ENCODE measurements around the gene NXN. TPM values are rescaled to one million over a fixed set of nuclear protein-coding genes. Genes with fewer than 3 reads are reported as not detected.
"Not testable (repeated sequence)": the region's sequence is repeated elsewhere in the genome, so short reads cannot be mapped to it uniquely, and the experiment has no call there.

The NXN gene
- total RNA-seq, 1 donor from 2014 or later, result 78.3 TPM

DNA sequence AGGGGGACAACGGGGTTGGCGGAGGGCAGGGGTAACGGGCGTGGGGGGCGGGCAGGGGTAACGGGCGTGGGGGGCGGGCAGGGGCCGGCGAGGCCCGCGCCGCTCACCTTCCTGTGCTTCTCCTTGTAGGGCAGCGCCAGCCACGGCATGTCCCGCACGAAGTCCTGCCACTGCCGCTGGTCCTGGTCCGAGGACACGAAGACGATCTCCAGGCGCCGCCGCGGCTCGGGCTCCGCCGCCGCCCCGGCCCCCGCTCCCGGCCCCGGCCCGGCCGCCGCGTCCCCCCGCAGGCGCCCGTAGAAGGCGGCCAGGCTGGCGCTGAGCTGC lies 401 bp downstream of the NXN start:
- DNase-seq (ENCODE audit: low spot score), result no peak

DNA sequence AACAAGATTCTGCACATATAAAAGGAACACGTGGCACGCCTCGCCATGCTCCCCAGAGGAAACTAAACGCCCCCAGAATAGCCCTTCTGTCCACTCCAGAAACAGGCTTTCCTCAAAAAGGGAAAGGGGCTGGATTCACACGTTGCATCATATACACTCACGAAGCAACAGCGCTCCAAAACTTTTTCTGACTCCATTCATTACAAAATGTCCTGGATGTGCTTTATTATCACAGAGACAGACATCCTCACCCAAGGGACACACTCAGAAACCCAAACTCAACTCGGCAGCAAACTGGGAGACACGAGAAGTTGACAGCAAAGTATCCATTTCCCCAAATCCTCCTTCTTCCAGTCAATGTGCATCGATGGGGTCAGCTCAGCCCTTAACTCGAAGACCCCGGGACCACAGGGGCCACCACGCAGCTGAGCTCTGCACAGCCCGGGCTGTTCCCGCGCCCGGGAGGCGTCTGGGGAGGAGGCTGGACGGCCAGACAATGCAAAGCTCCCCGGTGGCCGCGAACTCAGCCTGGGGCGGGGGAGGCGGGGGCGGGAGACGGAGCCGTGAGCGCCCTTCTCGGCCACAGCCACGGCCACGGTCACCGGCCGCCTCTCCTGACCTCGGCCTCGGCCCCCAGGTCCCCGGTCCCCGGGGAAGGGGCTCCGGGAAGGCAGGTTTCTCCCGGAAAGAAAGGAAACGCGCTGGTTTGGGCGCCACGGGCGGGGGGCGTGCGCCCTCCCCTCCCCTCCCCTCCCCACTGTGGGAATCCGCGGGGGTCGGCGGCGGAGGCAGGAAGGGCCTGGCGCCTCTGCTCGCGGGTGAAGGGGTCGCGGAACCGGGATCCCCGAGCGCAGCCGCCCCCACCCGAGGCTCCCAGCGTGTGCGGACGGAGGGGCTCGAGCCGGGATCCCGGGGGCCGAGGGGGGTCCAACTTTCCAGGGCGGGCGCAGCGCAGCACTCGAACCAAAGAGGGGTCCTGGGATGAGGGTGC lies 1.2 kb downstream of the NXN start:
- DNase-seq (ENCODE audit: low spot score), result no peak

DNA sequence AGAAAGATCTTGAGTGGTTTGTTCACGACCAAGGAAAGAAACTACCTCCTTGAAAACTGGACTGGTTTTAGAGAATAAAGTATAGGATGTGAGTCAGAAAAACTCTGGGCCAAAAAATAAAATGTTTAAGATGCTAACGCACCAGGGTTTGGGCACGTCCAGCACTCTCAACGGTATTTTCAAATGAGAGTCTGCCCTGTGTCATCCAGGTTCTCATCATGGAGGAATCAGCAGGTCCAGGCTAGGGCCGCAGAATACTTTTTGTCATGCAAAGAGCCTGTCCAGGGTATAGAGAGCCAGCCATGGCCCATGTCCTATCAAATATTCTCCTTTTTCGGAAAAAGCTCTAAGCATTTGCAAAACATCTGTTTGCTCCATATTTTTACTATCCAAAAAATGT lies 2.4 kb downstream of the NXN start:
- DNase-seq (ENCODE audit: low spot score), result no peak

DNA sequence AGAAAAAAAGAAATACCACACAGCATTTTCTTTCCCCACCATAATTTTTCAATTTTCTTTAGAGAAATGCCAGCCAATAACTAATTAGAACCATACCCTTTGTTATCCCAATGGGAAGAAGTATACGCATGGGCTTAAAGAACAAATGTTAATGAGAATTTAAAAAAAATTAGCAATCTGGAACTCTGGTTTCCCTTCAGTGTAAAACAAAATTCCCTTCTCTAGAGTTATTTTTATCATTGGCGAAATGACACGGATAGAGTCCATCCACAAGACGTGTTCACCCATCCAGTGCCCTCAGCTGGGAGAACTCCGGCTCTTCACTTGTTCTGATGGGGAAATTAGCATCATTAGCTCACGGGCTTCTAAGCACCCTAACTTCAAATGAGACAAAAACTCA lies 3.3 kb downstream of the NXN start:
- DNase-seq (ENCODE audit: low spot score), result no peak

DNA sequence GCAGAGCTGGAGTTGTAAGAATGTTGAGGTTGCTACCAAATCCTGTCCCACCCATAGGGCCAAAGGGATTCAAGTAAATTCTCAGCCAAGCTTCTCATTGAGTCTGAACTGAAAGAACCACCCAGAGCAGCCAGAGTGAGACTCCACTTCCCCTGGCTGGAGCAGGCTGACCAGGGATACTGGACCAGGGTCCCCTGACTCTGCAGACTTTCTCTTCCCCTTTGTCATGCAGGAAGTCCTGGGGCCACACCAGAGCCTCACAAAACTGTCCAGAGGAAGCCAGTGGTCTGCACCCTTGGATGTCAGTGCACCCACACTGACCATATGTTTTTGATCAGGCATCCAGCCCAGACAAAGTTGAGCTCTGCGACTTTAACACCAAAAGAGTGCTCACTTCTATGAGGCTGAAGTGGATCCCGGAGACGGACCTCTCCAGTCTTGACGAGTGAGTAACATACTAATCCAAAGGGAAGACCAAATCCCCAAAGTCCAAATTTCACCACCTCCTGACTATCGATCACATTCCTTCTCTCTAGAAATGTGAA lies 4.1 kb downstream of the NXN start:
- no peak for DNase-seq (ENCODE audit: low spot score)

DNA sequence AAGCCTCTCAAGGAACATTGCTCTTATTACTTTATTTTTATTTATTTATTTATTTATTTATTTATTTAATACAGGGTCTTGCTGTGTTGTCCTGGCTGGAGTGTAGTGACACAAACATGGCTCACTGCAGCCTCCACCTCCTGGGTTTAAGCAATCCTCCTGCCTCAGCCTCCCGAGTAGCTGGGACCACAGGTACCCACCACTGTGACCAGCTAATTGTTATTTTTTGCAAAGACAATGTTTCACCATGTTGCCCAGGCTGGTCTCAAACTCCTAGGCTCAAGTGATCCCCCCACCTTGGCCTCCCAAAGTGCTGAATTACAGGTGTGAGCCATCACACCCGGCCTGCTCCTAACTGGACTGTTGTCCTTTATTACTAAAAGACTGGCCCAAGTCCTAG lies 4.8 kb downstream of the NXN start:
- not testable (repeated sequence) for DNase-seq (ENCODE audit: low spot score)

DNA sequence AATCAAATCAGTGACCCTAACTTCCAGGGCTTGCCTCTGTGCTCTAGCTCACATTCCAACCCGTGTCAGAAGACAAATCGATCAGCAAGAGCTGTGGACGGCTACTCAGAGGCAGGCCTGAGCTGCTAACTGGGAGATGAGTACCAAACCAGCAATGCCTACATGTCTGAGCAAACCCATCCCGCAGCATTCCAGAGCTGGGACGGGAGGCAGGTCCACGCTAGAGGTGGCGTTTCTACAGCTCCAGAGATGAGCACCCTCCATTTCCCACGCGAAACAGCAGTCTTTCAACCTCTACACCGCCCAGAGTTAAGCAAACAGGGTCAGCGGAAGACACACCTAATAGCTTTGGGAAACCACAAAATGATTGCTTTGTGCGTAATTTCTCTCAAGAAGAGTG lies 6.5 kb downstream of the NXN start:
- DNase-seq (ENCODE audit: low spot score), result no peak

DNA sequence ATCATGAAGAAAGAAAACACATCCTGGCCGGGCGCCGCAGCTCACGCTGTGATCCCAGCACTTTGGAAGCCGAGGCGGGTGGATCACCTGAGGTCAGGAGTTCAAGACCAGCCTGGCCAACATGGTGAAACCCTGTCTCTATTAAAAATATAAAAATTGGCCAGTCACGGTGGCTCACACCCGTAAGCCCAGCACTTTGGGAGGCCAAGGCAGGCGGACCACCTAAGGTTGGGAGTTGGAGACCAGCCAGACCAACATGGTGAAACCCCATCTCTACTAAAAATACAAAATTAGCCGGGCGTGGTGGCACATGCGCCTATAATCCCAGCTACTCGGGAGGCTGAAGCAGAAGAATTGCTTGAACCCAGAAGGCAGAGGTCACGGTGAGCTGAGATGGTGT lies 7.7 kb downstream of the NXN start:
- DNase-seq (ENCODE audit: low spot score), result not testable (repeated sequence)

DNA sequence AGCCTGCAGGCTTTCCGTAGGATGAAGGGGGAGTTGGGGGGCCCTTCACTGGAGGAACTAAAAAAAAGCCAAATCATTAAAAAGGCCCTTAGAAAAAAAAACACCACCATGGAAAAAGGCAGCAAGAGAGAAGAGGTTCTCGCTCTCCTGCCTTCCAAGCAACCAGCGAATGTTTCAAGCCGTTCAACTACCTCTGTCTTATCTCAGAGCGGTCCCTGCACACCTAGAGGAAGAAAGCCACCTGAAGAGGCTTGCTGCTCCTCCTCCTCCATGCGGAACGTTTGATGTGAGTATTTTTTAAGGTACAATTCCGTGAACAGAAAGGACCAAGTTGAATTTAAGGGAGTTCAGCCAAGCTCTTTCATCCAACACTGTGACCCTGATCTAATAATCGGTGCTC lies 9.2 kb downstream of the NXN start:
- DNase-seq (ENCODE audit: low spot score), result no peak

DNA sequence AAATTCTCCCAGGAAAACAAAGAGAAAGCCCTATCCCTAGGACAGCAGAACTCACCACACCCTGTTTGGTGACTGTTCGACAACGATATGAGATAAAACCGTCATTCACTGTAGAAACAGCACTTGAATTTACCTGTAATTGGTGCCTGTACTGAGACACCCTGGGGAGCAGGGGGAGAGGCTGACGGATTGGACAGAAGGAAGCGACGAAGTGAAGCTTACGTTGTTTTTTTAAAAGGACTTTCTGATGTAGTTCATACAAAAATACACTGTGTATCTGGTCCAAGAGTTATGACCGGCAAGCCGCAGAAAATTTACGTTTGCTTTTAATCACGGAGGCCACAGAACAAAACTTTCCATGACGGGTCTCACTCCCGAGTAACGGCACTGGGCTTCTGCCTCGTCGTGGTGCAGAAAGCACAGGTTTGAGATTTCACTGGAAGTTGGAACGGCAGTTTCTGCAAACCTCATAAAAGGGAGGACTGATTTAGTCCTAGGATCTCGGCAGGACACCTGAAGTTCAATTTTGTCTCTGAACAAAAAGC lies 9.7 kb downstream of the NXN start:
- no peak for DNase-seq (ENCODE audit: low spot score)

DNA sequence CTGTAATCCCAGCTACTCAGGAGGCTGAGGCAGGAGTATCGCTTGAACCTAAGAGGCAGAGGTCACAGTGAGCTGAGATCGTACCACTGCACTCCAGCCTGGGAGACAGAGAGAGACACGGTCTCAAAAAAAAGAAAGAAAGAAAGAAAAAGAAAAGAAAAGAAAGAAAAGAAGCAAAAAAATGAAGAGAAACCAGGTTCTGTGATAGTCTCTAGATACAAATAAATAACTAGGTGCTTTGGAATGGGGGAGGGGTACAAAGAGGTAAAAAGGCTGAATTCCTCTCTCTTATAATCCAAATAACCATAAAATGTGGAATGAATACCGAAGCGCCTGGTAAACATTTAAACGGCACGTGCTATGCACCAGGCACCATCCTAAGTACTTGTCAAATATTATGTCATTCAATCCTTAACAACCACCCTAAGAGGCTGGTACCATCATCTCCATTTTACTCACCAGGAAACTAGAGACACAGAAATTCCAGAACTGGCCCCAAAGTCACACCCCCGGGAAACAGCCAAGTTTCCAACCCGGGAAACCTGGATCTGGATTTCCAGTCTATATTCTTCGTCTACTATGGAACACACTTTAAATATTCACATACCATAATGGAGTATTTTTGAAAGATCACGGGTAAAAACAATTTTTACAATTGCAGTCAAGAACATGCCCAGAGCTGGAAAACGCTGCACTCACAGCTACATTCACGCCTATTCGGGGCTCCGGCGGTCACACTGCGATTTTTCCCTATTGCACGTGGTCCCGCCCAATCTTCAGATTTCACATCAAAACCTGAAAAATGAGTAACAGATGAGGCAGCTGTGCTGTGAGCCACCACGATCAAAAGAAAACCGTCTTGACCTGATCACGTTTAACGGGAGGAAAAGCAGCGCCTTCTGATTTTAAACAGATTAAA lies 10.5 kb downstream of the NXN start:
- DNase-seq (ENCODE audit: low spot score), result no peak

DNA sequence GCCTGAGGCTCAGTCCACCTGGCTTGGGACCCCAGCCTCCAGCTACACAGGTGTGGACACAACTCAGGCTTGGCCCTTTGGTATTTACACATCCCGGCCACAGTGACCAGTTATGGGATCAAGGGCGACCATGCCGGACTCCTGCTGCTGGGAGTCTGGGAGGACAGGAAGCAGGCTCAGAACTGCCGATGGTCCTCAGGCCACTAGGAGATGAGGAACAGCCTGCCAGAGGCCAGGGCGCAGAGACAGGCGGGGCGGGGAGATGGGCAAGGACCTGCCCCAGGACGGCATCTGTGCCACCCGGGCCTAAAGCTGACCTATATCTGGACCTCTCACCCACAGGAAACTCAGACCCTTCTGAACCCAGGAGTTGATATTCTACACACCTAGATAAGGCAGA lies 12.5 kb downstream of the NXN start:
- DNase-seq (ENCODE audit: low spot score), result no peak

DNA sequence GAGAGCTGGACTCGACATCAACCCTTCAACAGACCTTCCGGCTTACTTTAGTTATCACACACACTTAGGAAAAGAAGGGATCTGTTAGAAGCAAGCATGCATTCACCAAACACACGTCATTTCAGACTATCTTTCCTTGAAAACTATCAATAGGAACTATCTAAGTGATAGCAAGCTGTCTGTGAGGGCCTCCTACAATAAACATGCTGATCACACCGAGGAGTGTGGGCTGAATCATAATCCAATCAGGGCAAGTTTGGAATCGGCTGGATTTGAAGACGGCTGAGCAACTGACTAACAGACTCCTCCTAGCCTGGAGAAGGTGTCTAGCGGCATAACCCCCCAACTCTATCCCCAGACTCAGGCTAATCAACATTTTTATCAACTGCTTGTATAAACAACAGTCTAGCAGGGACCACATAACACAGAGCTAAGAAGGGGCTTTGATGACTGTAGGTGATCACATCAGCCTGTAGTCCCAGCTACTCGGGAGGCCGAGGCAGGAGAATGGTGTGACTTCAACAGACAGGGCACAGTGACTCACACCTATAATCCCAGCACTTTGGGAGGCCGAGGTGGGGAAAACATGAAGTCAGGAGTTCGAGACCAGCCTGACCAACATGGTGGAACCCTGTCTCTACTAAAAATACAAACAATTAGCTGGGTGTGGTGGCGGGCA lies 14.1 kb downstream of the NXN start:
- no peak for DNase-seq (ENCODE audit: low spot score)

DNA sequence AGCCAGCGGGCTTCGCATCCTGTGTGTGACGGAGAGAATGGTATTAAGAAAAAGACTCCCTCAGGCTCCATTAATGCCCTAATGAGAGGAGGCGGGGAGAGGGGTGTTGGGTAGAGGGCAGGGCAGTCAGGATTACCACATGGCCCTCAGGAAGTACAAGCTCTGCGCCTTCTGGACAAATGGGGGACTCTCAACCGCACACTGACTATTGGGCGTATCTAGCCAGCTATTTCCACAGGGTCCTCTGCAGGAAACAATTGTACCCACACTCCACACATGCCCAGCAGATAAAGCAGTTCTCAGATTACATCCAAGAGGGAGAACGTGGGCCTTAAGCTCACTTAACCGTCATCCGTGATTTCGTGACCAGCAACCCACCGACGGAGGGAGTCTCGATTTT lies 14.7 kb downstream of the NXN start:
- no peak for DNase-seq (ENCODE audit: low spot score)

DNA sequence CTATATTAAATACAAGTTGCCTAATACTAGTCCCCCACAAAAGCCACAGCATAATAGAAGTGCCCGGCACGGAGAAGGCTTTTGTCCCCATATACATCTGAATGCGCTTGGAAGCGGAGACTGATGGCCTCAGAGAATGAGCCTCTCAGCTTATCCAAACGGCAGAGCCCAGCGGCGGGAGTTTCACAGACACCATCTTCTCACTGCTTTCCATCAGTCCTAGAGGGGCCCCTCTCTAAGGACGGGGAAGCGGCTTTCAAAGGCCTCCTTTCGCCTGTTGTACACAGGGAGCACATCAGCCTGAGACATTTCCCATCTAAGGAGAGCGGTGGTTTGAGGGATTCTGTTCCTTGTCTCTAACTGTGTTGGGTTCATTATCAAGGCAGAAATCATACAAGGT lies 16.9 kb downstream of the NXN start:
- no peak for DNase-seq (ENCODE audit: low spot score)

DNA sequence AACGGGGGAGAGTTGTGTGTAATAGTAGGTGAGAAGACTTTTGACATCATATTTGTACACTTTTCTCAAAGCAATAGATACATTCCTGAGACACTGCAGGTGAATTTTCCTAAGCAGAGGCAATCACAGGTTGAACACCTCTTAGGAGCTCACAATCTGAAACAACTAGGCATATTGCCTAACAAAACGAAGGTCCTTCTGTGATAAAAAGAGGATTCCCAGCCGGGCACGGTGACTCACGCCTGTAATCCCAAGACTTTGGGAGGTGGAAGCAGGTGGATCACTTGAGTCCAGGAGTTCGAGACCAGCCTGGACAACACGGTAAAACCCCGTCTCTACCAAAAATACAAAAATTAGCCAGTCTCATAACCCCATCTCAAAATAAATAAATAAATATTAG lies 17.4 kb downstream of the NXN start:
- no peak for DNase-seq (ENCODE audit: low spot score)

DNA sequence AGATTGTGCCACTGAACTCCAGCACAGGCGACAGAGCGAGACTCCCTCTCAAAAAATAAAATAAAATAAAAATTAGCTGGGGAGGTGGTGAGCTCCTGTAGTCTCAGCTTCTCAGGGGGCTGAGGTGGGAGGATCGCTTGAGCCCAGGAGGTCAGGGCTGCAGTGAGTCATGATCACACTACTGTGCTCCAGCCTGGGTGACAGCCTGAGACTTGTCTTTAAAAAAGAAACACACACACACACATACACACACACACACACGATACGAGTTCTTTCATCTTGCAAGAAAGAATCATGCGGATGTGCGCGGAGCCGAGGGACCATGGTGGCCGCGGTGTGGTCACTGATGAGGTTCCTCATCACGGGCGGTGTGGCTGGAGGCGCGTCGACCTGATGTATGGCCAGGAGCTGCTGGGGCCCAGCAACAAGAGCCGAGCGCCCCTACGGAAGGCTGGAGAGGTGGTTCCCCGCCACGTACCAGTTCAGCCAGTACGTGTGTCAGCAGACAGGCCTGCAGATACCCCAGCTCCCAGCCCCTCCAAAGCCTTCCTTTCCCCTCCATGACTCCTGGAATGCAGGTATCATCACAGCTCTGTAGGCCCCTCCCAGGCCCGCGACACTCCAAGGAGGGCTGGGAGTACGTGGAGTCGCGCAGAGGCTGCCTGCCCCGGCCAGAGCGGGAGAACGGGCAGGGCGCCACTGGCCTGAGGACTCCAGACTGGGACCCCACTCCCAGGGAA lies 20.7 kb downstream of the NXN start:
- no peak for DNase-seq (ENCODE audit: low spot score)

DNA sequence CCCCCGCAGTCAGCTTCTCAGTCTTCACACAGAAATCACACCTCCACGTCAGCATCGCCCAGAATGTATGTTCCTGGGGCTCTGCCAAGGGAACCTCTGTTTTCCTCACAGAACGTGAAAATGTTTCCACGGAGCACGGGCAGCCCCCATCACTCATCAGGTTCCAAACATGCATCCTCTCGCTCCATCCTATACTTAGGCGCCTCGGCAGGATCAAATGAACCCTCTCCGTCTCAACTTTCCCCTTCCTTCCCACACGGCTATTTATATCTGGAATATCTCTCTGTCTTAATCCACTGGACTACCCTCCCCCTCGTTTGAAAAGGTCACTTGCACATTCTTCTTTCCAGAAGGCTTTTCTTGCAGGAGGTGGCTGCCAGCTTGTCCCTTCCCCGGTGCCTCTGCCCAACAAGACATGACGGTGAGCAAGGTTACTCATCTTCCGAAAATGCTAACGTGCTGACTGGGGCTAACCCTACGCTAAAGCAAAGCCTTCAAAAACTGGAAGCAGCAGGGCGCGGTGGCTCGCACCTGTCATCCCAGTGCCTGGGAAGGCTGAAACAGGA lies 21.6 kb downstream of the NXN start:
- DNase-seq (ENCODE audit: low spot score), result no peak

DNA sequence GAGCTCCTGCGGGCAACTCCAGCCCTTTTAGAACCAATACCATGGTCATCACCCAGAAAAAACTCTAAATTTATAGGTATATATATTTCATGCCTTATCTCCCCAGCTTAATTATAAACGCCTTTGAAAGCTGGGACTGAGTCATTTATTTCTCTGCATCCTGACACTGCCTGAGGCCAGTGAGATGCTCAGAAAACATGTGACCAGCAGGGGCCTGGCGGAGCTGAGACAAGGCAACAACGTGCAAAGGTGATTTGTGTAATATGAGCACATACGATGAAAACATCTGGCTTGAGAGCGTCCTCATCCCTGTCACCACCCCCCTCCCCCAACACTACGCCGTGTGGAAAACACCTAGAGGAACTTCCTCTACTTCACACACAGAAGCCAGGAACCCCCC lies 22.7 kb downstream of the NXN start:
- DNase-seq (ENCODE audit: low spot score), result no peak

DNA sequence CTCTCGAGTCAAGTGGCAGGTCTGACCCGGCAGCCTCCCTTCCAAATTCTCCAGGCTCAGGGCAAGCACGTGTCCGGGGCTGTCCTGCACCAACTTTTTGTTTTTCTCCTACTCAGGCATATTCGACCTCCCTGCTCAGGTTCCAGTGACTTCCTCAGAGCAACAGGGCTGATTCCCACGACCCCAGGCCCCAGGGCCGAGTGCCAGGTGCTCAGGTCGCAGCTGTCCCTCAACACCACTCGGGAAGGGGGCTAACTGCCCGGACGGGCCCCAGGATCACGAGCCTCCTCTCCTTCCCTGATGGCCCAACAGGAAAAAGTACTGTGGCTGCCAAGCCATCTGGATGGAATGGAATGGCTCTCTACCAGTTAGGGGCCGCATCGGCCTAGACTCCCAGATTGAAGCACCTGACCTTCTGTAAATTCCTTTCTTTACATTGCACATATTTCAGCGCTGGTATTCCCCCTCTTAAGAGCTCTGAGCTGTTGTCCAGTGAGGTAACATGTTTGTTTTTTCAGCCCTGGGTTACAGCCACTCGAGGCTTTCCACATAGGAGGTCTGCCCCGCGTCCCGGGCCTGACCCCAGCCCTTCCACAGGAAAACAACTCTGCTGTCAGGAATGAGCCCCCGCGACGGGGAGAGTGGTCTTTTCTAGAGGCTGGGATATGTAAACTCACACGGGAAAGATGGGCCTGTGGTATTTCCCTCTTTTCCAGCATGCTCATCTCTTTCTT lies 25.0 kb downstream of the NXN start:
- no peak for DNase-seq (ENCODE audit: low spot score)

Measured in ureter (tissue), 1 donor.